Fibroblast of villous mesenchyme (primary cell): ENCODE measurements around the gene EQTN. TPM values are rescaled to one million over a fixed set of nuclear protein-coding genes. Genes with fewer than 3 reads are reported as not detected.

Experiments
- DNase-seq: peaks from one replicate; pipeline ENCODE4 v3.0.0-alpha.2; 2010; ENCODE audit warnings: low read depth
- H3K4me3 ChIP-seq: 2 replicates; pipeline ENCODE4 v1.5.1; 2011; ENCODE audit warnings: low read depth, mild to moderate bottlenecking, low read length
- CTCF ChIP-seq: IDR thresholded peaks from 2 replicates; pipeline ENCODE4 v1.5.1; 2012; ENCODE audit warnings: low read depth, mild to moderate bottlenecking, low read length; ENCODE audit not compliant: insufficient read depth
- total RNA-seq: library from RNA; depleted of rRNA; stranded (reverse); fragments of >200 nt; gene quantifications from 2 replicates; pipeline ENCODE4 v1.2.3, GENCODE V29; 2012

Gene EQTN
- total RNA-seq: not detected in 2 replicates

GRCh38 chr9:27297050-27297449 is at the start of gene EQTN:
Gene EQTN (minus strand): TSS chr9:27297150. CDS start chr9:27297055, 95 bp downstream.
- TF ChIP-seq CTCF: no peak
- no peak for DNase-seq
- H3K4me3 ChIP-seq: no peak within 1 kb of the TSS

- no peak for TF ChIP-seq CTCF
- no peak for DNase-seq
- no peak overlapping the region for H3K4me3 ChIP-seq
These were observed 47.8 kb upstream of the EQTN start for GRCh38 chr9:27344776-27345175.

- TF ChIP-seq CTCF: no peak
- DNase-seq: no peak
- no peak overlapping the region for H3K4me3 ChIP-seq
These were observed 44.8 kb upstream of the EQTN start for GRCh38 chr9:27341545-27342294.

GRCh38 chr9:27340961-27341511 is 44.1 kb upstream of the EQTN start:
- peak; percentile 30 for DNase-seq
- H3K4me3 ChIP-seq: no peak overlapping the region
- no peak for TF ChIP-seq CTCF

- TF ChIP-seq CTCF: no peak
- no peak overlapping the region for H3K4me3 ChIP-seq
- DNase-seq: no peak
These were observed 43.3 kb upstream of the EQTN start for GRCh38 chr9:27340285-27340674.

GRCh38 chr9:27339661-27340284 is 42.8 kb upstream of the EQTN start:
- no peak for DNase-seq
- H3K4me3 ChIP-seq: no peak overlapping the region
- TF ChIP-seq CTCF: no peak

GRCh38 chr9:27338527-27338903 is 41.6 kb upstream of the EQTN start:
- no peak for TF ChIP-seq CTCF
- no peak overlapping the region for H3K4me3 ChIP-seq
- no peak for DNase-seq
